Activated CD8-positive, alpha-beta memory T cell treated with anti-CD3 and anti-CD28 coated beads, Interleukin-2, amount 50 U/mL, for 1 hour (primary cell): ENCODE data around the gene IST1.
A peak's percentile ranks its signal among the peaks of the same experiment; 100 is the strongest.

Experiments
- DNase-seq: peaks from one replicate; pipeline ENCODE4 v3.0.0-alpha.2; 2020; ENCODE audit errors: extremely low read depth

IST1 gene

GRCh38 chr16:71919035-71919434 lies 23.7 kb downstream of the IST1 start:
- DNase-seq, result no peak

- no peak for DNase-seq
These were observed 25.3 kb downstream of the IST1 start for GRCh38 chr16:71920658-71921057.

- DNase-seq, result no peak
These were observed 28.8 kb downstream of the IST1 start for GRCh38 chr16:71923941-71924690.

GRCh38 chr16:71924710-71925109 lies 29.4 kb downstream of the IST1 start:
- DNase-seq, result no peak

GRCh38 chr16:71927383-71927782 lies 32.1 kb downstream of the IST1 start:
- DNase-seq, result no peak

- DNase-seq, result no peak
These were observed 32.5 kb downstream of the IST1 start for GRCh38 chr16:71927787-71928186.

GRCh38 chr16:71929048-71929447 lies 33.7 kb downstream of the IST1 start:
- DNase-seq, result no peak

GRCh38 chr16:71930013-71930563 lies 34.8 kb downstream of the IST1 start:
- no peak for DNase-seq

GRCh38 chr16:71931001-71931400 lies 35.7 kb downstream of the IST1 start:
- DNase-seq, result no peak

GRCh38 chr16:71931599-71931998 lies 36.3 kb downstream of the IST1 start:
- no peak for DNase-seq

GRCh38 chr16:71933017-71933416 lies 37.7 kb downstream of the IST1 start:
- DNase-seq, result no peak

- no peak for DNase-seq
These were observed 38.8 kb downstream of the IST1 start for GRCh38 chr16:71933913-71934695.

GRCh38 chr16:71937868-71938510 lies 42.7 kb downstream of the IST1 start:
- DNase-seq, result no peak

- DNase-seq, result no peak
These were observed 48.6 kb downstream of the IST1 start for GRCh38 chr16:71943887-71944286.

GRCh38 chr16:71945616-71946015 lies 50.3 kb downstream of the IST1 start:
- no peak for DNase-seq

- DNase-seq, result no peak
These were observed 57.5 kb downstream of the IST1 start for GRCh38 chr16:71952825-71953224.

GRCh38 chr16:71954180-71954579 lies 58.8 kb downstream of the IST1 start:
- no peak for DNase-seq

- DNase-seq, result no peak
These were observed 59.4 kb downstream of the IST1 start for GRCh38 chr16:71954699-71955195.

GRCh38 chr16:71956486-71956885 lies 61.2 kb downstream of the IST1 start:
- DNase-seq, result no peak

GRCh38 chr16:71961066-71962039 lies 66.0 kb downstream of the IST1 start:
- DNase-seq, result peak; percentile 43
